ENCODE results near the gene RNF130.
"Not testable (repeated sequence)": the region's sequence is repeated elsewhere in the genome, so short reads cannot be mapped to it uniquely, and the experiment has no call there.

- not testable (repeated sequence) for TF ChIP-seq CTCF (conservative IDR thresholded peaks at IDR 0.05 in 1 of 2, IDR thresholded peaks at IDR 0.05 in 1 of 2; ENCODE audit: low read depth in 1 of 2, low read length in 2 of 2); EZH2 (IDR thresholded peaks at IDR 0.05; ENCODE audit: low read length, missing control alignments)
Observed at GRCh38 chr5:179990525-179990924, 81.0 kb downstream of the RNF130 start.

Data from fibroblast of lung (primary cell).